ENCODE data around the gene HOXC12. TPM values are rescaled to one million over a fixed set of nuclear protein-coding genes. Genes with fewer than 3 reads are reported as not detected.

Gene HOXC12
- polyA plus RNA-seq, 5 donors, result not detected

- no peak for DNase-seq
Observed at GRCh38 chr12:53956251-53956887, 1.7 kb downstream of the HOXC12 start.

DNA sequence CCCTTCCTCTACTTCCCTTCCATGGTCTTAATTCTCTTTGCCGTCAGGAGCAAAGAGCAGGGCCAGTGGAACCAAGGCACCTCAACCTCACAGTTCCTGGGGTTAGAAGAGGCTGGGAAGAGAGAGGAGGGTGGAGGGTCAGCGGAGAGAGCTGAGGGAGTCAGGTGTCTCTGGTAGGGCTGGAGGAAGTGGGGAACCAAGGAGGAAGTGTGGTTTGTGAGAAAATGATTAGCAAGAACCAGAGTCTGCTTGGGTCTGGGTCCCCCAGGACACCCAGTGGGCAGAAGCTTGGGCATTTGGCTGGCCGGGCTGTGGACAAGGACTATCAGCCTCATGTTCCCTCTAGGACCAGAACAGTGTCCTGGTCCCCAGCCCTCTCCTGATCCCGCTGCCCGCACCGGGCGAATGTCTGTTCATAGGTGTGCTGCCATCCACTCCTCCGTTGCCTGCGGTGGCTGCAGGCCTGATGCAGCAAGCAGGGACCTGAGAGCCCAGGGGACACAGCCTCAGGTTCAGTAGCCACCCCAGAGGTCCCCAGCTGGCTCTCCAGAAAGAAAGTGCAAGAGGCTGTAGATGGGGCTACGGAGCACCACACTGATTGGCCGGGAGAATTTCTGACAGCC, 2.3 kb downstream of the HOXC12 start:
- no peak for DNase-seq

GRCh38 chr12:53958128-53958527, 3.4 kb downstream of the HOXC12 start:
- no peak for DNase-seq

DNA sequence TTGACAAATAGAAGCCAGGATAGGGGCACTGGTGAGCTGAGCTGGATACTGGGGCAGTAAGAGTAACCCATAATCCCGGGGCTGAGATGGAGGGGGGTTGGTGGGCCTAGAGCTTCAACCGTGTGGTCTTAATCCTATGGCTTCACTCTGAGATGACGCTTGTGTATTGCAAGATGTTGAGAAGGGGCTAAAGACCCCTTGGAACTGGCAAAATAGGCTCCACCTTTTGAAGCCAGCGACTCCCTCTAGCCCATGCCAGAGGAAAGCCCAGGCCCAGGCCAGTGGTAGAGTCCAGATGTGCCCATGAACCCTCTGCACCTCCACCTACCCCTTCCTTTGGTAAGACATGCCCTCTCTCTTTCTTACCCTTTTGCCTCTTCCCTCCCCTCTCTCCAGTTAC, 4.6 kb downstream of the HOXC12 start:
- DNase-seq, result no peak

DNA sequence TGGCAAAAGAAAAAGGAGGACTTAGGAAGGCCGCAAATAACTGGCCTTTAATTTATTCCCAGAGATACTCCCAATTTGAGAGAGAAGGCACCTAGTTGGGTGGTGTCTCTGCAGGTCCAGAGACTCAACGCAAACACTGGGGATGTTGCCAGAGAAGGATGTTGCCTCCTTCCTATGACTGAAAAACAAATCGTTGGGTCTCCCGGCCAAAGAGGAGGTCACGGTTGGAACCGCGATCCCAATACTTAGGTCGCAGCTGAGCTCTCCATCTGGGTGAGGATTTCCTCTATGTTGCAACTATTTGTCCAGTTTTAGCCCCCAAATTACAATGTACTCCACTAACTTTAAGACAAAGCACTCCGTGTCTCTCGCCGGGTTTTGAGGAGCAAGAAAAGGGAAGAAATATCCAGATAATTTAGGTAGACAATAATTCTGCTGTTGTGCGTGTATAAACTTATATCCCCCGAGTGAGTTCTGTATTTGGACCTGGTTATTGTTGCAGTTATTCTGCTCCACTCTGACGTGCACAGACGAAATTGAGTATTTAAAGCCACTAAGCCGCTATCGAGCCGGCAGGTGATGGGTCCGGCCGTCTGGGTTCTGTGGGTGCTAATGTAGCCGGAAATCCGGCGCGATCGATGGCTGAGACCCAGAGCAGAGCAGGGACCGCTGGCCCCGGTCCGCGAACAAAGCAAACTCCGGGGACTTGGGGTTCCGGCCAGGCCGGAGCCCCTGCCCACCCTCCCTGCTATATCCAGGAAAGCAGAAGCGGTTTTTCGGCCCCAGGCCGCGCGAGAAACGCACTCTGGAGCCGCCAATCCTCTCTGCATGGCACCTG, 5.7 kb downstream of the HOXC12 start:
- DNase-seq, result no peak

DNA sequence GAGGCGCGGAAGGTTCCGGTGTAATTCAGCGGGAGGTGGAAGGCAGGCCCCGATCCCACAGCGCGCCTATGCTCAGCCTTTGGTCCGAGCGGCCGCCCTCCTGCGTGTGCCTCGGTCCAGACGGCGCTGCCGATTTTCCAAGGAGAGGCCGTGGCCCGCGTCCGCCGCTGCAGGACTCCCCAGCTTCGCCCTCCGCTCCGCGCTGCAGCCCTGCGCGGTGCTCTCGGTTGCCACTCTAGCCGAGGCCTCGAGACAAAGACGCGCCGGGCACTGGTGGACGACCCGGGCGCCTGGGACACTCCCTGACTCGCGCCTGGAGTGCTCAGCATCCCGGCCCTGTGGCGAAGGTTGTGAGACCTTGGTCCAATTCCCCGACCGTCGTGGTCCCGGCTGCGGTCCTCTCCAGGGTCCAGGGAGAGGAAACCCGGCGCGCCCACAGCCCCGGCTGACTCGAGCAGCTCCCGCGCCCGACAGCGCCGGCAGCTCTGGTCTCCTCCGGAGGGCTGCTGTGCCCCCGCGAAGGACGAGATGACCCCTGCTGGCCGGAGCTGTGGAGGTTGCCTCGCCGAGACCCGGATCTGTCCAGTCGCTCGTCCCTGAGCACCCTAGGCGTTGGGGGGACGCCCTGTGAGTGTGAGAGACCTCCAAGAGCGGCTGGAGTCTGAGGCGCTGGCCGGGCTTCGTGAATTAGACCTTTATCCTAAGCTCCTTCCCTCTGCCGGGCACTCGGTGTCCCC, 6.5 kb downstream of the HOXC12 start:
- DNase-seq, result no peak

DNA sequence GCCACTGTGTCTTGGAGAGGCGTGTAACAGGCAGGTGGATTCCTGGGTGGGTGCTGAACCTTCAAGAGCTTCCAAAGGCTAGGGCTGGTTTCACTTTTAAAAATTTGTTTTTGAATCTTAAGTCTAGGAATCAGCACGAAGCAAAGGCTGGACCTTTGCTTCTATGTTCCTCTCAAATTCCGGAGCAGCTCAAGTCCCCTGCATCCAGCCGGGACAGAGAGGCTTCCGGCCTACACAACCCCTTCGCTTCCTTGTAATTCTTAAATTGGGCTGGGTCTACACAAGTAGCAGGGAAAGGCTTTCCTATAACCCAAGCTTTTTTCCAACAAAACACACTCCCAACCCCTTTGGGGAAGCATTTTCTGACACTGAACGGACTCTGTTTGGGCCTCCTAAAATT, 8.3 kb downstream of the HOXC12 start:
- DNase-seq, result no peak

- no peak for DNase-seq
Observed at GRCh38 chr12:53963434-53964314, 9.0 kb downstream of the HOXC12 start.

GRCh38 chr12:53964315-53964713, 9.6 kb downstream of the HOXC12 start:
- DNase-seq, result no peak

DNA sequence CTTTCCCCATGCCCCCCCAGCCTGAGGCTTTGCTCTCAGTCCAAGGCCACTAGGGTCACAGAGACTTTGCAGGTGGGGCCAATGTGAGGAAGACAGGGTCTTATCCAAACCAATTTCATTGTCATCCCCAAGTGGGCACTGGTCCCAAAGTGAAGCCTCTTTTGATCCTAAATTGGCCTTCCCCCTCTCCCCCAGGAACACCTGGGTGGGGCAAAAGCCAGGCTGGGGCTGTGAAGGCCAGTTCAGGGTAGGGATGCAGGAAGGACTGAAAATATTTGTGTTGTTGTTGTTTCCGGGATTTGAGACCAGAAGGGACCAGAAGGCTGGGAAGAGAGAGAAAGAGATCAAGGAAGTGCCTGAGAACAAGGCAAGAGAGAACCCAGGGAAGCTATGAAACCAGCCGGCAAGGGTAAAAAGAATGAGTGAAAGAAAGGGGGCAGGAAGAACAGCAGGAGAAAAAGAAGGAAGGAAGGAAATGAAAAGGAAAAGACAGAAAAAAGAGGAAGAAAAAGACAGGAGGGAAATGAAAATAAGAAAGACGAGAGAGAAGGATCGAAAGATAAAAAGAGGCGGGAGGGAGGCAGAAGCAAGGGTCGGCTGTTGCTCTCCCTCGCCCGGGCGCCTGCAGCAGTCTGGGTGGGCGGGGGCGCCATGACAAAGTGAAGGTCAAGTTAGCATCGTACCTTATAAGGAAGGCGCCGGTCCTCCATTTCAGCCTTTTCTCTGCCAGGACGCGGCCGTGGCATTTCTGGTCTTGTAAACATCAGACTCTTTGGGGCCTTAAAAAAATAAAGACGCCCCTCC, 10.8 kb downstream of the HOXC12 start:
- no peak for DNase-seq

DNA sequence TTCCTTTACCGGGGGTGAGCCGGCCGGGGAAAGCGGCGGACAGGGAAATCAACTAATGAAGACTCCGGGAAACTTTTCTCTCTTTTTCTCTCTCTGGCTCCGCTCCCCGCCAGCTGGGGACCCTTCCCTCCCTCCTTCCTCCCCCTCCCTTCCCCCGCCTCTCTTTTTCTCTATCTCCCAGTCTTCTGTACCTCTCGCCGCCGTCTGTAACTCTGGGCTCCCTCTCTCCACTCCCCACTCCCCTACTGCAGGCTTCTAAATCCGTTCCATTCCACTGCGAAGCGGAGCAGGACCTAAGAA, 11.3 kb downstream of the HOXC12 start:
- no peak for DNase-seq

- DNase-seq, result no peak
Observed at GRCh38 chr12:53966385-53967133, 11.9 kb downstream of the HOXC12 start.

GRCh38 chr12:53967421-53967925, 12.8 kb downstream of the HOXC12 start:
- no peak for DNase-seq

- no peak for DNase-seq
Observed at GRCh38 chr12:53968214-53969127, 13.8 kb downstream of the HOXC12 start.

DNA sequence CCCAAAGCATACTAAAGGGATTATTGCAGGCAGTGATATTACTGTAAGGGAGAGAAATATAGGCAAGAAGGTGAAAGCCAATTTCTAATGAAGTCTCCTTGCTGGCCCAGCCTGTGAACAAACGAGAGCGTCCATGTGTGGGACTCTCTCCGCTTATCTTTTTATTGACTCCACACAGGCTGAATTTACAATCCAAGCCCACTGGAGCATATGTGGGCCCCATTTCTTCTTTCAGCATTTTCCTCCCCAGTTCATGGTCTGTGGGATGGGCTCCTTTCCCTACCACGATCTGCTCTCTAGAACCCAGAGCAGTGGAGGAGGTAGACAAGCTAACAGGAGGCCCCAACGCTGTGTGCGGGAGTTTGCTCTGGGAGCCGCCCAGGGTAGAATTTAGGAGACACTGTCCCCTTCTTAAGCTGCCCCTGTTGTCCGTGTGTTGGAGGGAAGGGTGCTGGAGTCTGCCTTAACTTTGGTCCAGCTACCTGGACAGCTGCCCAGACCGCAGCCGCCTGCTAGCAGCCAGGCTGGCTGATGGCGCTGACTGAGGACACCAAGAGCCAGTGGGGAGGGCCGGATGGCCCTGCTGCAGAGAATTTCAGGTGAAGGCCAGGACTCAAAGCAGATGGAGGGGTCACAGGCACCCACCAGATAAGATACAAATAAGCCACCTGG, 15.0 kb downstream of the HOXC12 start:
- no peak for DNase-seq

- no peak for DNase-seq
Observed at GRCh38 chr12:53970451-53970850, 15.7 kb downstream of the HOXC12 start.

GRCh38 chr12:53971129-53971528, 16.4 kb downstream of the HOXC12 start:
- no peak for DNase-seq

DNA sequence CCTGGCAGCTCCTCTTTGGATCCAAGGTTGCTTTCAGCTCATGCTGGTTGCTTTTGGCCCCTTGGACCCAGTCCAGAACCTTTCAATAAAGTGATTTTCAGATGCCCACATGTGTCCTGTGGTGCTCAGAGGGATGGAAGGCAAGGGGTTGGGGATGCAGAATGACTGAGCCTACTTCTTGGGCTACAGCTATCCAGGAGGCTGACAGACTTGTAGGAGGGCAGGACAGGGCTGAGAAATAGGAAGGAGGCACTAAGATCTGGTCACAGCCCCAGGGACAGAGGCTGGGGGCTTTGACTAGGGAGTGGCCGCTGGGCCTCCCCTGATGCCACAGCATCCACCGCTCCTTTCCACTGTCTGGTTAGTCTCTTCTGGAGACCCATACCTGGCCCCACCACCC, 17.0 kb downstream of the HOXC12 start:
- no peak for DNase-seq
